ENCODE data around the gene C1orf198. TPM values are rescaled to one million over a fixed set of nuclear protein-coding genes. Genes with fewer than 3 reads are reported as not detected.

C1orf198 gene
- total RNA-seq, 1 donor: 352 TPM

DNA sequence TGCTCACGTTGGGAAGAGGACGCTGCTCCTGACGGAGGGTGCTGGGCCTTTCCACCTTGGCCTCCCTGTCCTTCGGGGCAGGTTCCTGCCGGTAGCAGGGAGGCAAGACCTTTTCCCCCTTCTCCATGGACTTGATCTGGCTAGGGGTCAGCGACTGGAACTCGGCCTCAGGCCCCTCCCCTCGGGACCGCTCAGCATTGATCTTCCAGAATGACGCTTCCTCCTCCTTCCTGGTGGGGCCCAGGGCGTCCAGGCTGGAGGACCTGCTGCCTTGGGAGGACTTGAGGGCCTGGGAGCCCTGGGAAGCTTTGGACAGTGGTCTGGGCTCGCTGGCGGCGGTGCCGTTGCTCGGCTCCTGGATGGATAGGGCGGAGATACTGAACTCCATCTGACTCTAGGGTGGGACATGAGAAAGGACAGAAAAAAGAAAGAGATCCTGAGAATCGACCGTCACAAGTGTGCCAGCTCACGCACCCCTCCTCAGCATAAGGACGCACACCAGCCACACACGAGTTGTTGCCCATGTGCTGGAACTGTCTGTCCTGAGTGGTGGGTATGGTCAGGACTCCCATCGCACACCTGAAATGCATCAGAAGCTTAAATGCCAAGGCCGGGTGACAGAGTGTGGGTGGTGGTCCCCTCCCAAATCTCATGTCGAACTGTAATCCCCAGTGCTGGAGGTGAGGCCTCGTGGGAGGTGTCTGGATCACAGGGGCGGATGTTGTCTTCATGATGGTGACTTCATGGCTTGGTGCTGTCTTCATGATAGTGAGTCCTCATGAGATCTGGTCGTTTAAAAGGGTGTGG lies 24.6 kb downstream of the C1orf198 start:
- no peaks in the 10 kb centered on the region for H3K9me3 ChIP-seq (ENCODE audit: low read depth, low read length)
- peaks cover 77% of the 10 kb centered on the region for H3K36me3 ChIP-seq (ENCODE audit: insufficient read depth, low read length)
- H3K27ac ChIP-seq (ENCODE audit: low read depth, low read length): peak overlapping the region; percentile 20
- DNase-seq (ENCODE audit: insufficient read length, low spot score, missing footprints): no peak
- H3K4me3 ChIP-seq (ENCODE audit: insufficient read depth, low read length): no peak overlapping the region
- H4K20me1 ChIP-seq (ENCODE audit: insufficient read depth, low read length): peaks cover 54% of the 10 kb centered on the region
- no peaks in the 10 kb centered on the region for H3K27me3 ChIP-seq (ENCODE audit: insufficient read depth, low read length)
- no peak overlapping the region for H3K4me2 ChIP-seq (ENCODE audit: insufficient read depth, low read length)
- TF ChIP-seq, protein P1, sequence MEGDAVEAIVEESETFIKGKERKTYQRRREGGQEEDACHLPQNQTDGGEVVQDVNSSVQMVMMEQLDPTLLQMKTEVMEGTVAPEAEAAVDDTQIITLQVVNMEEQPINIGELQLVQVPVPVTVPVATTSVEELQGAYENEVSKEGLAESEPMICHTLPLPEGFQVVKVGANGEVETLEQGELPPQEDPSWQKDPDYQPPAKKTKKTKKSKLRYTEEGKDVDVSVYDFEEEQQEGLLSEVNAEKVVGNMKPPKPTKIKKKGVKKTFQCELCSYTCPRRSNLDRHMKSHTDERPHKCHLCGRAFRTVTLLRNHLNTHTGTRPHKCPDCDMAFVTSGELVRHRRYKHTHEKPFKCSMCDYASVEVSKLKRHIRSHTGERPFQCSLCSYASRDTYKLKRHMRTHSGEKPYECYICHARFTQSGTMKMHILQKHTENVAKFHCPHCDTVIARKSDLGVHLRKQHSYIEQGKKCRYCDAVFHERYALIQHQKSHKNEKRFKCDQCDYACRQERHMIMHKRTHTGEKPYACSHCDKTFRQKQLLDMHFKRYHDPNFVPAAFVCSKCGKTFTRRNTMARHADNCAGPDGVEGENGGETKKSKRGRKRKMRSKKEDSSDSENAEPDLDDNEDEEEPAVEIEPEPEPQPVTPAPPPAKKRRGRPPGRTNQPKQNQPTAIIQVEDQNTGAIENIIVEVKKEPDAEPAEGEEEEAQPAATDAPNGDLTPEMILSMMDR (IDR thresholded peaks at IDR 0.05; ENCODE audit: extremely low read depth, low read depth, low read length): no peak
- H2AFZ ChIP-seq (ENCODE audit: low read length): no peak overlapping the region
- peaks cover 81% of the 10 kb centered on the region for H3K79me2 ChIP-seq (ENCODE audit: insufficient read depth, low read length)
- H3K4me1 ChIP-seq (ENCODE audit: insufficient read depth, low read length): peaks cover 14% of the 10 kb centered on the region

DNA sequence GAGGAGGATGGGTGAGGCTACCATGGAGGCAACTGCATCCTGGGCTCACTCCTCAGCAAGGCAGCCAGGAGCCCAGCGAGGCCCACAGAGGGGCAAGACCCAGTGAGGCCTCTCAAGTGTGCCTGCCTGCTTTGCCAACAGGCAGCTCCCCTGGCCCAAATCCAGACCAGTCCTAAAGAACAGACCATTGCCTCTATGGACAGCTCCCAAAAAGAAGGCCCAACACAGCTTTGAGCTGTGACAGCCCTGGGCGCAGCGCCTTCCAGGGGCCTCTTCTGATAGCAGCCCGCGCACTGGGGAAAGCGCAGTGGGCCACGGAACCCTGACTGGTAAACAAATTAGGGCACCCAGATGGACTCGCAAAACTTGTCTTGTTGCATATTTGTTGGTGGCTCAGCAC lies 25.5 kb downstream of the C1orf198 start:
- Histone ChIP-seq H3K36me3 (ENCODE audit: insufficient read depth, low read length) (peaks cover 83% of the 10 kb centered on the region), H3K4me2 (ENCODE audit: insufficient read depth, low read length) (no peak overlapping the region), H3K79me2 (ENCODE audit: insufficient read depth, low read length) (peaks cover 80% of the 10 kb centered on the region), H3K27me3 (ENCODE audit: insufficient read depth, low read length) (no peaks in the 10 kb centered on the region), H3K9me3 (ENCODE audit: low read depth, low read length) (no peaks in the 10 kb centered on the region), H2AFZ (ENCODE audit: low read length) (no peak overlapping the region), H3K4me3 (ENCODE audit: insufficient read depth, low read length) (no peak overlapping the region), H3K4me1 (ENCODE audit: insufficient read depth, low read length) (peaks cover 10% of the 10 kb centered on the region), H3K27ac (ENCODE audit: low read depth, low read length) (no peak overlapping the region), H4K20me1 (ENCODE audit: insufficient read depth, low read length) (peaks cover 59% of the 10 kb centered on the region)
- DNase-seq (ENCODE audit: insufficient read length, low spot score, missing footprints): no peak
- TF ChIP-seq, protein P1 (IDR thresholded peaks at IDR 0.05; ENCODE audit: extremely low read depth, low read depth, low read length): no peak

DNA sequence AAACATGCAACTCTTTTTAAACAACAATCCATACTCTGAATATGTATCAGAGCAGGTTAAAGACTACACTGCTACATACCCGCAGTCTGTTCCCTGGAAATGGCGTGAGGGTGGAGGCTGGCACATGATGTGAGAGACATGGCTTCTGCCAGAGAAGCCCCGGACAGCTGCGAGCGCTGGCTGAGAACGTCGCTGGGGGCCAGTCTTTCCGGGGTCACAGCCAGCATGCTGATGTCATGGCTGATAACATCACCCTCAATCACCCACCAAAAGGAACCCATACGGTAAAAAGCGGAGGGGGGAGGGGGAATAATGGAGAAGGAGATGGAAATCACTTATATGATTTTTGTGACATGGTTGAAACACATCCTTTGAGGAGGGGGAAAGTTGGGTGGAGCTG lies 29.1 kb downstream of the C1orf198 start:
- Histone ChIP-seq H3K27me3 (ENCODE audit: insufficient read depth, low read length) (no peaks in the 10 kb centered on the region), H3K27ac (ENCODE audit: low read depth, low read length) (no peak overlapping the region), H2AFZ (ENCODE audit: low read length) (no peak overlapping the region), H3K4me2 (ENCODE audit: insufficient read depth, low read length) (no peak overlapping the region), H3K9me3 (ENCODE audit: low read depth, low read length) (no peaks in the 10 kb centered on the region), H3K4me1 (ENCODE audit: insufficient read depth, low read length) (no peaks in the 10 kb centered on the region), H3K36me3 (ENCODE audit: insufficient read depth, low read length) (peaks cover 83% of the 10 kb centered on the region), H4K20me1 (ENCODE audit: insufficient read depth, low read length) (peaks cover 64% of the 10 kb centered on the region), H3K79me2 (ENCODE audit: insufficient read depth, low read length) (peaks cover 58% of the 10 kb centered on the region), H3K4me3 (ENCODE audit: insufficient read depth, low read length) (no peak overlapping the region)
- TF ChIP-seq, protein P1 (IDR thresholded peaks at IDR 0.05; ENCODE audit: extremely low read depth, low read depth, low read length): no peak
- DNase-seq (ENCODE audit: insufficient read length, low spot score, missing footprints): no peak

DNA sequence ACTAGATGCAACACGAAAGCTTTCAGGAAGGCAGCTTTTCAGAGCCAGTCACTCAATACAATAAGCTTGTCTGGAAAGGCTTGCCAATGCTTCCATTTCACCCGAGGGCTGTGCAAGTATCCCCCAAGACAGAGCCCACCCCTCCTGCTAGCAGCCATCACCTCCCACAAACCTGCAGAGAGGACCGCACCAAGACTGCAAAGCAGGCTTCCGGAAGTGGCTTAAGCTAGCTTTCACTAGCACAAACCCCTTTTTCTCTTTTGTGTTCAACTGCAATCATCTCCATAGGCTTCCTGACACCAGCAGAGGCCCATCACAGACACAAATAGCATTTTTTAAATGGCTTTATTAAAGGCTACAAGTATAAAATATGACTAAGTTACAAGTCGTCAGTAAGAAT lies 31.5 kb downstream of the C1orf198 start:
- no peak overlapping the region for H3K27ac ChIP-seq (ENCODE audit: low read depth, low read length)
- no peaks in the 10 kb centered on the region for H3K9me3 ChIP-seq (ENCODE audit: low read depth, low read length)
- peaks cover 59% of the 10 kb centered on the region for H3K36me3 ChIP-seq (ENCODE audit: insufficient read depth, low read length)
- H2AFZ ChIP-seq (ENCODE audit: low read length): no peak overlapping the region
- TF ChIP-seq, protein P1 (IDR thresholded peaks at IDR 0.05; ENCODE audit: extremely low read depth, low read depth, low read length): no peak
- no peaks in the 10 kb centered on the region for H3K27me3 ChIP-seq (ENCODE audit: insufficient read depth, low read length)
- DNase-seq (ENCODE audit: insufficient read length, low spot score, missing footprints): no peak
- H3K4me2 ChIP-seq (ENCODE audit: insufficient read depth, low read length): no peak overlapping the region
- H3K4me1 ChIP-seq (ENCODE audit: insufficient read depth, low read length): peaks cover 5% of the 10 kb centered on the region
- no peak overlapping the region for H3K4me3 ChIP-seq (ENCODE audit: insufficient read depth, low read length)
- peaks cover 40% of the 10 kb centered on the region for H3K79me2 ChIP-seq (ENCODE audit: insufficient read depth, low read length)
- peaks cover 47% of the 10 kb centered on the region for H4K20me1 ChIP-seq (ENCODE audit: insufficient read depth, low read length)

Data from osteoblast (primary cell).